Spleen (tissue), 7 donors: ENCODE measurements around the gene SHKBP1.

Experiments
- CTCF ChIP-seq, 11 experiments: fragments of 200-600 bp in 7 of 11; fragments of 450-650 bp in 4 of 11; sonication (generic) in 4 of 11; IDR thresholded peaks in 8 of 11; conservative IDR thresholded peaks in 3 of 11; 1 replicate in 7 of 11; 2 replicates in 4 of 11; pipeline versions ENCODE4 v1.4.0 to v1.8.0; 2016 to 2021; ENCODE audit warnings: antibody characterized with exemption in 11 of 11, inconsistent platforms in 4 of 11, mild to moderate bottlenecking in 1 of 11
- POLR2A ChIP-seq, 3 donors: fragments of 450-650 bp; IDR thresholded peaks; one replicate each; pipeline ENCODE4 v1.5.1; 2017; ENCODE audit warnings: antibody characterized with exemption in 3 of 3, mild to moderate bottlenecking in 1 of 3
- POLR2AphosphoS5 ChIP-seq, 3 donors: sonication (generic); formaldehyde crosslinking; IDR thresholded peaks; one replicate each; pipeline ENCODE4 v1.5.1; 2017; ENCODE audit warnings: antibody characterized with exemption in 3 of 3
- donor health status: DM: no; HTN: no; CAD: no; lungs with moderate emphysema.
- donor health status: DM: no; HTN: no; CAD: no.
- donor health status: DM: no; HTN: no; CAD: no.

GRCh38 chr19:40608240-40608621 lies 31.6 kb downstream of the SHKBP1 start:
- TF ChIP-seq CTCF (IDR thresholded peaks at IDR 0.05 in 8 of 11, conservative IDR thresholded peaks at IDR 0.05 in 3 of 11) (no peak), POLR2A (IDR thresholded peaks at IDR 0.05) (no peak), POLR2AphosphoS5 (IDR thresholded peaks at IDR 0.05) (no peak)
